Kidney (tissue), 14 donors: Measurements from ENCODE around the gene RNASE8. TPM values are rescaled to one million over a fixed set of nuclear protein-coding genes. Genes with fewer than 3 reads are reported as not detected.

Experiments
- DNase-seq, 5 donors: peaks; one replicate each; pipeline ENCODE4 v3.0.0-alpha.2; 2013 to 2020
- FAIRE-seq: peaks from 2 replicates; lab custom pipeline; 2012; peaks lifted over from hg19 to GRCh38; lab: Jason Lieb, UNC
- H3K27ac ChIP-seq, 2 donors: one replicate each; pipeline ENCODE4 v1.7.0; 2013; ENCODE audit warnings: low read depth in 2 of 2, low read length in 2 of 2, inconsistent platforms in 1 of 2
- H3K27me3 ChIP-seq: one replicate; pipeline ENCODE4 v1.7.1; 2013; ENCODE audit warnings: low read length, inconsistent platforms; ENCODE audit not compliant: control insufficient read depth, insufficient read depth
- H3K36me3 ChIP-seq, 3 donors: one replicate each; pipeline versions ENCODE4 v1.7.0 to v1.7.1; 2013; ENCODE audit warnings: low read length in 3 of 3, control low read depth in 1 of 3, inconsistent platforms in 1 of 3; ENCODE audit not compliant: insufficient read depth in 3 of 3, control insufficient read depth in 2 of 3
- H3K4me1 ChIP-seq, 3 donors: one replicate each; pipeline versions ENCODE4 v1.7.0 to v1.7.1; 2013; ENCODE audit warnings: low read length in 3 of 3, inconsistent platforms in 1 of 3, low read depth in 1 of 3; ENCODE audit not compliant: control insufficient read depth in 2 of 3, insufficient read depth in 2 of 3
- H3K4me3 ChIP-seq, 3 donors: one replicate each; pipeline versions ENCODE4 v1.7.0 to v1.8.1; 2013; ENCODE audit warnings: low read length in 3 of 3, control low read depth in 1 of 3, inconsistent platforms in 1 of 3
- H3K9ac ChIP-seq, 3 donors: one replicate each; pipeline versions ENCODE4 v1.7.0 to v1.7.1; 2013; ENCODE audit warnings: low read length in 3 of 3, control low read depth in 1 of 3, inconsistent platforms in 1 of 3
- H3K9me3 ChIP-seq, 3 donors: one replicate each; pipeline versions ENCODE4 v1.7.0 to v1.7.1; 2013; ENCODE audit warnings: low read length in 3 of 3, control low read depth in 1 of 3, inconsistent platforms in 1 of 3; ENCODE audit not compliant: control insufficient read depth in 2 of 3, insufficient read depth in 1 of 3
- CTCF ChIP-seq: IDR thresholded peaks from 3 replicates; pipeline ENCODE4 v1.5.1; 2012; ENCODE audit warnings: mild to moderate bottlenecking, moderate library complexity, borderline replicate concordance; ENCODE audit not compliant: insufficient read depth; ENCODE audit errors: extremely low read depth
- intact Hi-C: fragments of 100-400 bp; cut with DNase I; formaldehyde crosslinking; loops from one replicate; pipeline ENCODE4 v1.11.1; 2022
- polyA plus RNA-seq: library from polyadenylated mRNA; stranded (reverse); fragments of 350-450 nt; fragmentation: Illumina TruSeq; extraction: RNeasy Lipid Tissue Mini Kit (QIAGEN cat#74804); gene quantifications from one replicate; pipeline ENCODE4 v1.2.3, GENCODE V29; 2014; ENCODE audit warnings: low read depth, low replicate concordance; ENCODE audit not compliant: insufficient read depth
- total RNA-seq: library from RNA; stranded (reverse); fragmentation: NEBNext Ultra II Directional; extraction: Animal tissue kit (Norgen Biotek cat#: 25700); gene quantifications from one replicate; pipeline ENCODE4 v1.2.1, GENCODE V29; 2021
- donor health status: control.
- donor health status: control.
- donor health status: control.
- donor health status: control.
- donor health status: control.
- donor health status: DM: yes; HTN: yes; CAD: no.
- donor health status: Normal renal cell carcinoma (clear cell type).

The RNASE8 gene
- total and polyA plus RNA-seq, 2 donors from 2014 or later: not detected

- DNase-seq: peak in 4 of 5 donors; percentile 37 to 60 (median 44)
- no peaks in the 10 kb centered on the region for H3K27me3 ChIP-seq
- FAIRE-seq: no peak
- no peak for TF ChIP-seq CTCF
- peak overlapping the region; percentile 51 to 64 for H3K27ac ChIP-seq
- H3K36me3 ChIP-seq: no peaks in the 10 kb centered on the region
- H3K4me1 ChIP-seq: peaks cover 6 to 33% (median 23%) of the 10 kb centered on the region in 3 donors
- H3K9me3 ChIP-seq: no peaks in the 10 kb centered on the region
- intact Hi-C loops: no loop called here
- no peak overlapping the region for H3K9ac ChIP-seq
- H3K4me3 ChIP-seq: no peak overlapping the region
Observed at GRCh38 chr14:21043974-21044618, 13.5 kb upstream of the RNASE8 start.

GRCh38 chr14:21047378-21047781, 10.2 kb upstream of the RNASE8 start:
- Histone ChIP-seq H3K9me3 (no peaks in the 10 kb centered on the region), H3K27me3 (no peaks in the 10 kb centered on the region), H3K4me3 (no peak overlapping the region), H3K27ac (no peak overlapping the region), H3K9ac (no peak overlapping the region), H3K4me1 (peaks cover 0 to 22% (median 18%) of the 10 kb centered on the region in 3 donors), H3K36me3 (no peaks in the 10 kb centered on the region)
- FAIRE-seq (no peak), DNase-seq (no peak)
- TF ChIP-seq CTCF: no peak
- intact Hi-C loops: no loop called here

- Histone ChIP-seq H3K36me3 (no peaks in the 10 kb centered on the region), H3K27me3 (no peaks in the 10 kb centered on the region), H3K27ac (no peak overlapping the region), H3K4me1 (peaks cover 0 to 10% (median 9%) of the 10 kb centered on the region in 3 donors), H3K9me3 (no peaks in the 10 kb centered on the region), H3K4me3 (no peak overlapping the region), H3K9ac (no peak overlapping the region)
- intact Hi-C loops: no loop called here
- TF ChIP-seq CTCF: no peak
- DNase-seq (no peak), FAIRE-seq (no peak)
Observed at GRCh38 chr14:21048638-21049037, 9.0 kb upstream of the RNASE8 start.
